Stimulated activated CD4-positive, alpha-beta T cell treated with anti-CD3 and anti-CD28 coated beads, Interleukin-1b, Interleukin-23, amount 100 ng/mL, for 48 hours (primary cell): ENCODE measurements around the gene ARHGAP45.

Experiments
- DNase-seq: peaks from one replicate; pipeline ENCODE4 v3.0.0-alpha.2; 2020

Gene ARHGAP45

DNA sequence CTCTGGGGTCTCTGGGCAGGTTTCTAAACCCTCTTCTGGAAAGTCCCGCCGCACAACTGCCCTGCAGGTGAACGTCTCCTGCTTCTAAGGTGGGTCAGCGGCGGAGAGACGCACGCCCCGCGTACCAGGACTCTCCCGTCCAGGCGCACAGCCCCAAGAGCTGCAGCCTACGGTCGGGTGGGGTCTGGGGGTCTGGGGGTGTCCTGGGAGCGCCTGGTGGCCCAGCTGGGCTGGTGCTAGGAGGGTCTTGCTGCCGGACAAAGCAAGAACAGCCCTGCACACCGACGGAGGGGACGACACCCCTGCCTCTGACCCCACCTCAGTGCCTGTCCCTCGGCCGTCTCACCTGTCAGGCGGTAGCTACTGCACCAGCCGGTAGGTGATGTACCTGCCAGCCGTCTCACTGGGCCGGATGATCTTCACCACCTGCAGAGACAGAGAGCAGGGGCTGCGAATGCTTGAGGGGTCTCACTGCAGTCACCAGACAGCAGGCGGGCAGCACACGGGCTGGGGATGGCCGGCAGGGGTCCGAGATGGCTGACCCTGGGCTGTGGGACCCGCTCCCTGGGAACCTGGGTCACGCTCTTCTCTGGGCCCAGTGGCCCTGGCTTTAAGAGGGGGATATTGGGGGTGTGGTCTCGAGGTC, 22.3 kb downstream of the ARHGAP45 start:
- DNase-seq = no peak

DNA sequence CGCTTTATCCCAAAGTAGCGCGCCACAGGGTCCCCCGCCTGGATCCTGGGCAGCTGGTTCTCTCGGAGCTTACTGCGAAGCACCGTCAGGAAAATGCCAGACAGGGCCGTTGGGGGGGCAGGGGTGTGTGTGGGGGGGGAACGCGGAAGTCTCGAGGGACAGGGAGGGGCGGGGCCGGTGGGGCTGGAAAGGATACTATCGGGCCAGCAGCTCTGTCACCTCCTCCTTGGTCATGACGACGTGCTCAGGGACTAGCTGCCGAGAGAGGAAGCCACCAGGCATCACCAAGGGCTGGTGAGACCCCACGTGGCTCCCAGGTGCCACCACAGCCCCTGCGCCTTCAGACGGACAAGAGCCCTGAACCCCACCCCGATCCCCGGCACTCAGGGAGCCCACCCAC, 22.9 kb downstream of the ARHGAP45 start:
- no peak for DNase-seq

DNA sequence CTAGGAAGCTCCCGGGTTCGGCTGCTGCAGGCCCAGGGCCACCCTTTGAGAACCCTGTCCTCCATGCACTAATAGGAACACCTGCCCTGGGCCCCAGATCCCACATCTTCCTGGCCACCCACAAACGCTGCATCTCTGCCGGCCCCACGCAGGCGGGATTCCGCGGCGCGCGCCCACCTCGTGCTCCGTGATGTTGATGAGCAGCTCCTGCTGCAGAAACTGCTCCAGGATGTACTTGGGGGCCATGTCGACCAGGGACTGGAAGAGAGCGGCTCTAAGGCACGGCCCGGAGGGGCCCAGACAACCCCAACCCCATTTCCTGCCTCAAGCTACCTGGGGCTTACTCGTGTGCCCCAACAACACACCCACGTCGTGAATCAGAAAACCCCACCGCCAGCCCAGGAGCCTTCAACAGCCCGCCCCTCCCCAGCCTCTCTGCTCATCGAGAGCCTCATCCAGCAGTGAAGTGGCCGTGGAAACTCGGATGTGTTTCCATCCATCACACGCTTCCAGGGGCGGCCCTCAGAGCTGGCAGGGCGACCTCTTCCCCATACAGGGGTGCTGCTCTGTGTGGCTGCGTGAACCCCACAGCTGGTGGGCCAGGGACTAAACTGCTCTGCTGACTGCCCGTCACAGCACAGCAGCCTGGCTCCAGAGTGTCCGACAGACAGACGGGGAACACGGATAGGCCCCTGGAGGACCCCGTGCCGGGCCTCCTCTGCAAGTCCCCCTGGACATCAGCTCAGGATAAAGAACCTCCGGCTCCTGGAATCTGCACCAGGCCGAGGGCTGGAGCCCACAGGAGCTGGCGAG, 24.0 kb downstream of the ARHGAP45 start:
- no peak for DNase-seq

DNA sequence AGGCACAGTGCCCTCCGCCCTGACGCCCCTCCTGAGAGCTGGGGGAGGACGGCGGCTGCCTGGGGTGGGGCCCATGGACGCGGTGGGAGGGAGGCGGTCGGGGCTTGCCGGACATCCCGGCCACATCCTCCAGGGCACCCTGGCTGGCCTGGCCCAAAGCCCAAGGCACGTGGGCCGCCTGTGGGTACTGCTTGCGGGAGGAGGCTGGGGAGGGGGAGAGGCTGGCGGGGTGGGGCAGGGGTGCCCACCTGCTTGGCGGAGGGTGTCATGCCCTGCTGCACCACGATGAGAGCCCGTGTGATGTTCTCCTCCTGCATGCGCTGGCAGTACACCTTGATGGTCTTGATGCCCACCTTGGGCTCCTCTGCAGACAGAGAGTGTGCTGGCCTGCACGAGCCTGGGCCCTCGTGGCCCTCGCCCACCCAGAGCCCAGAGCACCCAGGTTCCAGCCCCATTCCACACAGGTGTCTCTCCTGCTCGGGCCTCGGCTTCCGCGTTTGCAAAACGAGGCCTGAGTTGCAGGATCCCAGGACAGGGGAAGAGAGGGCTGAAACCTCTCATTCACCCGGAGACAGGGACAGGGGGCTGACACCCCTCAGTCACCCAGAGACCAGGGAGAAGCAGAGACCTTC, 24.7 kb downstream of the ARHGAP45 start:
- DNase-seq = no peak

DNA sequence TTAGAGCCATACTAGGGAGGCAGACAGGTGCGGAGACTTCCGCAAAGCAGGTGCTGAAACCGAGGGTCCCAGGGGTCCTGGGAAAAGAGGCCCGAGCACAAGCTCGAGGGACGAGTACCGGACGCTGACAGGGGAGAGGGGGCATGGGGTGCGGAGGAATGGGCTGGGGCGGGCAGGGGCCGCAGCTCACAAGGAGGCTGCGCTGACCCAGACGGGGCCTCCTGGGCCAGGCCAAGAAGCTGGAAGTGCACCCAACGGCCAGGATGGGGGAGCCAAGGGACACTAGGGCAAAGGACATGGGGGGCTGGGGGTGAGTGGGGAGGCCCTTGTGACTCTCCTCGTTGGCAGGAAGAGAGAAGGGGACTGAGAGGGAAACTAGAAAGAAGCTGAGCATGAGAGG, 26.4 kb downstream of the ARHGAP45 start:
- DNase-seq = no peak

DNA sequence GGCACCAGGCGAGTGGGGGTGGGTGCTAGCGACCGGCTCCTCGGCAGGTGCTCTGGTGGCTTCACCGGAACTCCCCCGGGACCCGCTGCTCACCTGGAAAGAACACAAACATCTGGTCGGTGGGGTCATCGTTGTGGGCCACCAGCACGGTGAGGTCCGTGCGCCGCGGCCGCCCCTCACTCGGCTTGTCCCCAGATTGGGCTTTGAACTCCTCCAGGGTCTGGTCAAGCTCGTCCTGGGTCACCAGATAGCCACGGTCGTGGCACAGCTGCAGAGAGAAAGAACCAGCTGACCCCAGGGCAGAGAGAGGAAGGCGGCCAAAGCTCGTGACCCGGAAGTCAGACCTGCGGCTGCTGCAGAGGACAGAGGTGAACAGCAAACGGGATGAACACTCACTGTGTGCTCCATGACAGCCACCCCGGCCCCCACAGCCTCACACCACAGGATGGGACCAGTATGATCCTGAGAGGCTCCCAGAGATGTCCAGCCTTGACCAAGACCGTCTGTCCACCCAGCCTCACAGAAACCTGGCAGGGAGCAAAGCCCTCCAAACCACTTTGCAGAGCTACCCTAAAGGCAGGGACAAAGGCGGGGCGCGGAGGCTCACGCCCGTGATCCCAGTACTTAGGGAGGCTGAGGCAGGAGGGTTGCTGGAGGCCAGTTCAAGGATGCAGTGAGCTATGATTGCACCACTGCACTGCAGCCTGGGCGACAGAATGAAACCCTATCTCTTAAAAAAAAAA, 27.0 kb downstream of the ARHGAP45 start:
- DNase-seq = no peak

DNA sequence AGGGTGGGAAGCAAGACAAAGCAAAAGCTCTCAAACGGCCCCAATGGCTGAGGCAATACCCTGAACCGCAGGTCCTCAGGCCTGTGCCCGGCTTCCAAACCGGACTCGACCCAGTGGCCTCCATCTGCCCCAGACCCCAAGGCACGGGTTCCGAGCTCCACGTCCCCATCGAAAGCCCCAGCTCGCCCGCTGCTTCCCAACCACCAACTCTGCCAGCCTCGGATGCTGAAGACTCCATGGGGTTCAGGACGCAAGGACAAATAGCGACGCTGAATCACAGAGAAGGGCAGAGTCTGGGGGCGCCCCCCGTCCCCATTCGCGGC, 27.6 kb downstream of the ARHGAP45 start:
- DNase-seq = no peak

DNA sequence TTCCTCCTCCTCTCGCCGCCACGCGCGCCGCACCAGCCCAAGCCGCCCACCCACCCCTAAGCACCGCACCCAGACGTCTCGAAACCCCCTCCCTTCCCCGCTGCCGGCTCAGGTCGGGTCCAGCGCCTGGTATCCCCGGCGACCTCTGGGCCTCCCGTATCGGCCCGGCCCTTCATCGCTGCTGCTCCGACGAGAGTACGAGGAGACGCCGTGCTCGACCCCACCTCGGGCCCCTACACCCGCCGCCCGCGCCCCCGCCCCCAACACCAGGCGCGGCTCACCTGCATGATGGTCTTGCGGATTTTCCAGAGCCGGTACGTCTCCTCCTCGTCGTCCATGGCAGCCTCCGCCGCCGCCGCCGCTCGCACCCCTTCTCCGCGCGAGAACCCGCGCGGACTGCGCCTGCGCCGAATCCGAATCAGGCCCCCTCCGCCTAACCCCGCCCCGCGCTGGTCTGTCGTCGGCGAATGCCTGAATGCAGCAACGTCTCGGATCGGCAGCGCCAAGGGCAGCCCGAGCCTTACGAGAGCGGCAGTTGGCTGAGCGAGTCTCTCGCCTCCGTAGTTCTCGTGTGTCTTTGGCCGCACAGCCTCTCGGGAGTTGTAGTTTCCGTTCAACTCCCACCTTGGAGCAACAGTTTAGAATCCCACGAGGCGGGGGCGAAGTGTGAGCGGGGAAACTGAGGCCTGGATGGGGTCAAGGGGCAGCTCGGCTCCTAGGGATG, 28.2 kb downstream of the ARHGAP45 start, which contains the start of gene POLR2E:
Gene POLR2E (minus strand): TSS at position 398 of the 724 bp plus-strand sequence. CDS start 60 bp downstream, at position 338.
- peak; percentile 98 for DNase-seq

DNA sequence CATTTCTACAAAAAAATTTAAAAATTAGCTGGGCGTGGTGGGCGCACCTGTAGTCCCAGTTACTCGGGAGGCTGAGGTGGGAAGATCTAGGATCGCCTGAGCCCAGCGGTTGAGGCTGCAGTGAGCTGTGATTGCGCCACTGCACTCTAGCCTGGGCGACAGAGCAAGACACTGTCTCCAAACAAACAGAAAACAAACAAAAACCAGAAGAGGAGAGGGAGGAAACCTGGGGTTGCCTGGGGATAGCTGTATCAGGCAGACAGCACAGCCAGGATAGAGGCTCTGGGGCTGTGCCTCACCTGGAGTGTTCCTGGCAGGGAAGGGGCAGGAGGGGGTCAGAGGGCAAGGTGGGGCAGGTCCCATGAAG, 30.8 kb downstream of the ARHGAP45 start:
- no peak for DNase-seq

DNA sequence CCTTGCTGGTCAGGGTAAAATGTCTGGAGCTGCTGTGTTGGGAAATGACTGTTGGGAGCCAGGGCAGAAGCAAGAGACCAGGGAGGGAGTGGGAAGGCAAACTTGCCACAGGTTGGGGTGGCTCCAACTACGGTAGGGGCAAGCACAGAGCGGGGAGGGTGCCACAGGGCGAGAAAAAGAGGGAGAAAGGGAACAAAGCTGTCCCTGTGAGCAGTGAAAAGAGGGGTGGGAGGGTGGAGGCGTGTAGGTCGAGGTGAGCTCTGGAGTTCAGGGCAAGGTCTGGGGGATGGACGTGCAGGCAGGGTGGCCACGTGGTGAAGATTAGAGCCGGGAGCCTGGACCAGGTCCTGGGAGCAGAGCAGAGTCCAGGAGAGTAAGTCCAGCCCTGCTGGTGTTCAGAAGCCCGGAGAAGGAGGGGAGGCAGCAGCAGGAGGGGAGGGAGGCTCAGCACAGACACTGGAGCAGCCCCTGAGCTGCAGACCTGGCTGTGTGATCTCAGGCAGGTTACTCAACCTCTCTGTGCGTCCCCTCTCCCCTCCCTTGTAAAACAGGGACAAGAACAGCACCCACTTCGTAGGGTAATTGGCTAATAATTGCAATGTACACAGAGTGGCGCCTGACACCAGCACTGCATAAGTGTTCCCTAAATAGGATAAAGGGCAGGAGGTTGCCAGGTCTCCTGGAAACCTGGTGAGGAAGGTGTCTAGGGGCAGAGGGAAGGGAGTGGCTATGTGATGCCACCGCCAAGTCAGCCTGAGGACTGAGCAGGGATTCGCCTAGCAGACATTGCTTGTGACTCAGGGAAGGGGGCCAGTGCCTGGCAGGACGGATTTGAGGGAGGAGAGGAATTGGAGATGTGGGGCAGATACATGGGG, 31.4 kb downstream of the ARHGAP45 start:
- DNase-seq = no peak

DNA sequence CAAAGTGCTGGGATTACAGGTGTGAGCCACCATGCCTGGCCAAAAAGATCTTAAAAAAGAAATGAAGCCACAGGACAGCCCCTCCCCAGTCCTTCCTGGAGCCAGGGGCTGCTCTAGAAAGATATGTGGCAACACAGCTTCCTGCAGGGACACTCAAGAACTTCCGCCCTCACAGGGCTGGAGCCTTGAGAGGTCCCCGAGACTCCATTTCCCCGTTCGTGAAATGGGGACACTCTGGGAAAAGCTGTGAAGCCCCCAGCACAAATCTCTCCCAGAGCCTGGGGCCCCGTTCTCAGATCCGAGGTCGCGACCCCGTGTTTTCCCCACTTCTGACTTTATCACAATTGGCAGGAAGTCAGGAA, 34.4 kb downstream of the ARHGAP45 start:
- DNase-seq = no peak

DNA sequence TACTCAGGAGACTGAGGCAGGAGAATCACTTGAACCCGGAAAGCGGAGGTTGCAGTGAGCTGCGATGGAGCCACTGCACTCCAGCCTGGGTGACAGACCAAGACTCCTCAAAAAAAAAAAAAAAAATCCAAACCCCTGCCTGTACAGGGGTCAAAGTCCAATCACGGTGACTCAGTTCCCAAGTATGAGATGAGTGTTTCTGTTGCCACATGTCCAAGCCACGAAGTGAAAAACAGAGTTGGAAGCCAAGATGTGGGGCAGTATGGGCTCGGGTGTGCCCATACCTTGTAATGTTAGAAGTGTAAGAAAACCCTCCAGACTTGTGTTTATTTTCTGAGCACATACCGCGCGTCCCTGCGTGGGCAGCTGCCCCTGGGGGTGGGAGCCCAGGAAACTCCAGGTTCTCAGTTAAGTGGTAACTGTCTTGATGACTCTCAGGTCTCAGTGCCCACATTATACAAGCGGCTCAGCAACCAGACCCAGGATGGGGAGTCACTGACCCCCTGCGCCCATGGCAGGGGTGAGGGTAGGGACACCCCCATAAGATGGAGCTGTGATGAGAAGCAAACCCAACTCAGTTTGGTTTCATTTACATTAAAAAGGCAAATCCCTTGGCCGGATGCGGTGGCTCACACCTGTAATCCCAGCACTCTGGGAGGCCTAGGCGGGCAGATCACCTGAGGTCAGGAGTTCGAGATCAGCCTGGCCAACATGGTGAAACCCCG, 35.6 kb downstream of the ARHGAP45 start:
- DNase-seq = peak; percentile 78

DNA sequence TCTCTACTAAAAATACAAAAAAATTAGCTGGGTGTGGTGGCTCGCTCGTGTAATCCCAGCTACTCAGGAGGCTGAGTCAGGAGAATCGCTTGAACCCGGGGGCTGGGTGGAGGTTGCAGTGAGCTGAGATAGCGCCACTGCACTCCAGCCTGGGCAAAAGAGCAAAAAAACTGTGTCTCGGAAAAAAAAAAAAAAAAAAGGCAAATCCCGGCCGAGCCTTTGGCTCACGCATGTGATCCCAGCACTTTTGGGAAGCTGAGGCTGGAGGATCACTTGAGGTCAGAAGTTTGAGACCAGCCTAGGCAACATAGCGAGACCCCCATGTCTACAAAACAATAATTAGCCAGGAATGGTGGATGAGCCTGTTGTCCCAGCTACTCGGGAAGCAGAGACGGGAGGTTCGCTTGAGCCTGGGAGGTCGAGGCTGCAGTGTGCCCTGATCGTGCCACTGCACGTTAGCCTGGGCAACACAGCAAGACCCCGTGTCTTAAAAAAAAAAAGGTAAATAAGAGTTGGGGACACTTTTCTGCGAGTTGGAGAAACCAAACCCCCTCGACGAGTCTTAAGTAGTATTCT, 36.3 kb downstream of the ARHGAP45 start:
- DNase-seq = no peak

DNA sequence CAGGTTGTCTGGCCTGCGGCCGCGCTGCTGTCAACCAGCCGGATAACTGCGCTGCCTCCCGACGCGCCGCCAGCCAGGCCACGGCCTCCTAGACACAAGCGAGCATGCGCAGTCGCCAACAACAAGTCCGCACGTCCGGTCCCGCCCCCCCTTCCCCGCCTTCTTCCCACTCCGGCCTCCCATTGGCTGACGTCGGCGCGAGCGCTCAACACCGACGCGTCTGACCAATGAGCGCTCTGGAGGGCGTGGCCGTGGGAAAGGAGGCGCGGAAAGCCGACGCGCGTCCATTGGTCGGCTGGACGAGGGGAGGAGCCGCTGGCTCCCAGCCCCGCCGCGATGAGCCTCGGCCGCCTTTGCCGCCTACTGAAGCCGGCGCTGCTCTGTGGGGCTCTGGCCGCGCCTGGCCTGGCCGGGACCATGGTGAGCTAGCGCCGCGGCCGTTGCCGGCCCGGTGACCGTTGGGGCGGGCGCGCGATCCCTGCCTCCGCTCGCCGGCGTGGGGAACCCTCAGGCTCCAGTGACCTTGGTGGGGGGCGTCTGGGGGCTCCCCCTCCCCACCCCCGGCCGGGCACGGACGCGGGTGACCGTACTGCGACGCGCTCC, 36.8 kb downstream of the ARHGAP45 start, which contains the start of gene GPX4:
Gene GPX4 (plus strand): TSS at position 287 of the 603 bp plus-strand sequence. CDS start 50 bp downstream, at position 337.
- peak; percentile 99 for DNase-seq

DNA sequence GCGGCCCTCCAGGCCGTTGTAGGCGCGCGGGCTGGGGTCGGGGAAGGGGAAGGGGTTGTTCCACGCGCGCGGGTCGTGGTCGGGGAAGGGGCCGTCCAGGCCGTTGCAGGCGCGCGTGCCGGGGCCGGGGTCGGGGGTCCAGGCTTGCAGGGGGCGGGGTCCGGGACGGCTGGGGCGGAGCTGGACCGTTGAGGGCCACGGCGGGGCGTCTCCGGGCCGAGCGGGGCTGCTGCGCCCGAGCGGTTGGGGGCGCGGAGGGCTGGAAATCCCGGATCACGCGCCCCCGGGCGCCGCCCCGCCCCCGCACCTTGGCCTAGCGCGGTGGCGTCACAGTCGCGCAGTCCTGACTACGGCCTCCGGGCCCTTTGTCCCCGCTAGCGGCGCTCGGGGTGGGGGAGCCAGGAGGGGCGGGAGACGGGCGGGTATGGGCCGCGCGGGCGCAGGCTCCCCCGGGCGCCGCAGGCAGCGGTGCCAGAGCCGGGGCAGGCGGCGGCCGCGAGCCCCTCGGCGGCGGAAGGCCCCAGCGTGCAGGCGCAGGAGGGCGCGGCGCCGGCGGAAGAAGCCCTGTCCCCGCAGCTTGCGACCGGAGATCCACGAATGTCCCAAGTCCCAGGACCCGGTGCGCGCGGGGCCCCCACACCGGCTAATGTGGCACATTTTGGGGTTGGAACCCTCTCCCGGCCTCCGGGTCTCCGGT, 37.5 kb downstream of the ARHGAP45 start:
- peak; percentile 67 for DNase-seq

DNA sequence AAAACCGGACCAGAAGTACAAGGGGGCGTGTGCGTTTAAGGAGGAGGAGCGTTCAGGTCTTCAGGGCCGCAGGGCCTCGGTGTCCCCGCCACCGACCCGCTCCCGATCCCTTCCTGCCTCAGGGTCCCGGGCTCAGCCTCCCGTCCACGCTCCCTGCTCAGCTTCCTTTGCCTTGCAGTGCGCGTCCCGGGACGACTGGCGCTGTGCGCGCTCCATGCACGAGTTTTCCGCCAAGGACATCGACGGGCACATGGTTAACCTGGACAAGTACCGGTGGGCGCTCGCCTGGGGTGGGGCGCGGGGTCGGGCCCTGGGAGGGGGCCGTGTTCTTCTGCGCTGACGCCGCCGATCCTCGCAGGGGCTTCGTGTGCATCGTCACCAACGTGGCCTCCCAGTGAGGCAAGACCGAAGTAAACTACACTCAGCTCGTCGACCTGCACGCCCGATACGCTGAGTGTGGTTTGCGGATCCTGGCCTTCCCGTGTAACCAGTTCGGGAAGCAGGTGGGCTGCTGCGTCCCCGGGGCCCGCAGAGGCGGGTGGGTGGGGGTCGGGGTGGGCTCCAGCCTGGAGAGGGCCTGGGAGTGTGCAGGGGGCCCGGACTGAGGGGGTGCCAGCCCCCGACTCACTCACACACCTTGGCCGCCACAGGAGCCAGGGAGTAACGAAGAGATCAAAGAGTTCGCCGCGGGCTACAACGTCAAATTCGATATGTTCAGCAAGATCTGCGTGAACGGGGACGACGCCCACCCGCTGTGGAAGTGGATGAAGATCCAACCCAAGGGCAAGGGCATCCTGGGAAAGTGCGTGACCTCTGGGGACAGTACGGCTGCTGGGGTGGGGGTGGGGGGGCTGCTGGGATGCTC, 38.3 kb downstream of the ARHGAP45 start:
- no peak for DNase-seq

DNA sequence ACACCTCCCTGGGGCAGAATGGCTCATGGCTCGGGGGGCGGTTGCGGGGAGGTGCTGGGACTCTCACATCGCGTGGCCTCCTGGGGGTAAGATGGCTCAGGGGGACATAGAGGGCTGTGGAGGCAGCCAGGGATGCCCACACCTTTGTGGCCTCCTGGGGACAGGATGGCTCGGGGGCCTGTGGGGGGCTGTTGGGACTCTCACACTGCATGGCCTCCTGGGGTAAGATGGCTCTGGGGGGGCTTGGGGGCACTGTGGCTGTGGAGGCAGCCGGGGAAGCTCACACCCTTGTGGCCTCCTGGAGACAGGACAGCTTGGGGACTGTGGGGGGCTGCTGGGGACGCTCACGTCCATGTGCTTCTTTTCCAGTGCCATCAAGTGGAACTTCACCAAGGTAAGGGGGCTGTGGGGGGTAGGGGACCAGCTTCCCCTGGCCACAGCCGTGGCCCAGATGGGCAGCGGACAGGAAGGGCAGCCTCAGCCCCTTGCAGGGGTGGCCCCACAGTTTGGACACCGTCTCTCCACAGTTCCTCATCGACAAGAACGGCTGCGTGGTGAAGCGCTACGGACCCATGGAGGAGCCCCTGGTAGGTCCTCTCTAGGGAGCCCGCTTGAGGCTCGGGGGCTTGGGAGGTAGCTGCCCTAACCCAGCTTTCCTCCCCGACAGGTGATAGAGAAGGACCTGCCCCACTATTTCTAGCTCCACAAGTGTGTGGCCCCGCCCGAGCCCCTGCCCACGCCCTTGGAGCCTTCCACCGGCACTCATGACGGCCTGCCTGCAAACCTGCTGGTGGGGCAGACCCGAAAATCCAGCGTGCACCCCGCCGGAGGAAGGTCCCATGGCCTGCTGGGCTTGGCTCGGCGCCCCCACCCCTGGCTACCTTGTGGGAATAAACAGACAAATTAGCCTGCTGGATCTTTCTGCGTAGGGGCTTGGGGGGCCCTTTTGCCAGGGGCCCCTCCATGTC, 39.2 kb downstream of the ARHGAP45 start:
- no peak for DNase-seq
